K562 (cell line): ENCODE measurements around the gene CD40. TPM values are rescaled to one million over a fixed set of nuclear protein-coding genes. Genes with fewer than 3 reads are reported as not detected.

ENCODE experiments used
- ARID3B ChIP-seq: fragments of 250-450 bp; sonication (Bioruptor Pico); IDR thresholded peaks from 2 replicates; pipeline ENCODE4 v1.4.0; 2020; ENCODE audit warnings: borderline replicate concordance
- ATF7 ChIP-seq: fragments of 450-650 bp; IDR thresholded peaks from 2 replicates; pipeline ENCODE4 v1.7.1; 2014; ENCODE audit warnings: mild to moderate bottlenecking, moderate library complexity
- BRCA1 ChIP-seq, 2 experiments: fragments of 450-650 bp in 1 of 2; sonication (generic) in 1 of 2; formaldehyde crosslinking in 1 of 2; IDR thresholded peaks; 2 replicates each; pipeline versions ENCODE4 v1.5.0 to v1.6.1; 2017 to 2020; ENCODE audit warnings: mild to moderate bottlenecking in 1 of 2, missing genetic modification reagents in 1 of 2
- COPS2 ChIP-seq: fragments of 450-650 bp; conservative IDR thresholded peaks from 2 replicates; pipeline ENCODE4 v1.6.1; 2016; ENCODE audit warnings: mild to moderate bottlenecking, moderate library complexity
- ERF ChIP-seq: fragments of 450-650 bp; formaldehyde crosslinking; IDR thresholded peaks from 2 replicates; pipeline ENCODE4 v1.4.0; 2020; ENCODE audit warnings: mild to moderate bottlenecking, mixed read lengths
- FOXJ3 ChIP-seq: sonication (generic); formaldehyde crosslinking; IDR thresholded peaks from 2 replicates; pipeline ENCODE4 v1.4.0; 2020; ENCODE audit warnings: mild to moderate bottlenecking, missing genetic modification reagents
- FOXM1 ChIP-seq, 2 experiments: fragments of 450-650 bp in 1 of 2; sonication (generic) in 1 of 2; formaldehyde crosslinking in 1 of 2; IDR thresholded peaks; 2 replicates each; pipeline versions ENCODE4 v1.6.1 to v1.9.0; 2017 to 2022; ENCODE audit warnings: low read depth in 2 of 2, mild to moderate bottlenecking in 2 of 2, missing genetic modification reagents in 1 of 2, moderate library complexity in 1 of 2
- HMGXB4 ChIP-seq: sonication (generic); formaldehyde crosslinking; IDR thresholded peaks from 2 replicates; pipeline ENCODE4 v1.8.1; 2023; ENCODE audit warnings: mild to moderate bottlenecking, missing genetic modification reagents
- HNRNPK ChIP-seq: fragments of 200-400 bp; formaldehyde crosslinking; IDR thresholded peaks from one replicate; pipeline ENCODE4 v1.6.1; 2018; ENCODE audit warnings: mild to moderate bottlenecking, low read depth, low read length; ENCODE audit not compliant: poor library complexity, severe bottlenecking
- POLR2H ChIP-seq: IDR thresholded peaks from 2 replicates; pipeline ENCODE4 v1.6.1; 2016; ENCODE audit warnings: missing genetic modification characterization, low read depth, mild to moderate bottlenecking, control low read depth, missing compliant biosample characterization, moderate library complexity
- POLR3A ChIP-seq: IDR thresholded peaks from 2 replicates; pipeline ENCODE4 v1.6.1; 2011; ENCODE audit warnings: borderline replicate concordance, mild to moderate bottlenecking, moderate library complexity; ENCODE audit not compliant: insufficient read length, insufficient read depth; ENCODE audit errors: extremely low read depth
- REST ChIP-seq, 2 experiments: fragments of 450-650 bp; formaldehyde crosslinking in 1 of 2; IDR thresholded peaks; 2 replicates each; pipeline versions ENCODE4 v1.4.0 to v1.6.1; 2014 to 2020; ENCODE audit warnings: mild to moderate bottlenecking in 2 of 2, borderline replicate concordance in 1 of 2, low read depth in 1 of 2
- ZNF780A ChIP-seq: fragments of 250-450 bp; sonication (Bioruptor Pico); IDR thresholded peaks from 2 replicates; pipeline ENCODE4 v1.5.0; 2021; ENCODE audit warnings: mild to moderate bottlenecking
- polyA plus RNA-seq, 8 experiments: library from polyadenylated mRNA; depleted of rRNA in 4 of 8; stranded (reverse) in 5 of 8; unstranded in 3 of 8; fragments of >200 nt; fragmentation: Nextera tagmentation in 2 of 8; fragmentation: Illumina TruSeq in 1 of 8; extraction: Ambion mirVana in 2 of 8; extraction: Trizol in 1 of 8; gene quantifications; 2 replicates each; pipeline versions ENCODE4 v1.2.1 to v1.2.3, GENCODE V29; 2011 to 2014; ENCODE audit warnings: inconsistent platforms in 1 of 8, missing spikeins in 1 of 8
- total RNA-seq, 7 experiments: library from RNA; depleted of rRNA in 6 of 7; stranded (reverse); fragments of >200 nt in 6 of 7; fragmentation: Illumina TruSeq in 2 of 7; extraction: Trizol in 2 of 7; gene quantifications; 2 replicates each; pipeline versions ENCODE4 v1.2.1 to v1.2.3, GENCODE V29; 2011 to 2021; ENCODE audit warnings: low replicate concordance in 1 of 7

The CD40 gene
- total and polyA plus RNA-seq, 9 of the 15 experiments (the other 6 are each of a cell fraction or from before 2014, with no cell fraction given) = 0.76 to 3.7 (median 1.6) TPM

GRCh38 chr20:46089417-46090388 is 28.4 kb upstream of the CD40 start, which contains the start of gene NCOA5 (continued):
- TF ChIP-seq REST (IDR thresholded peaks at IDR 0.05; ENCODE audit: borderline replicate concordance) (peak; percentile 27; the same call in 1 of the 2 replicates), REST (CRISPR knock-in tag; IDR thresholded peaks at IDR 0.05; ENCODE audit: low read depth) (peak; percentile 82; the same call in 1 of the 2 replicates), FOXM1 (IDR thresholded peaks at IDR 0.05; ENCODE audit: low read depth) (no peak), FOXM1 (CRISPR knock-in tag; IDR thresholded peaks at IDR 0.05; ENCODE audit: low read depth) (peak; percentile 66; the same call in 1 of the 2 replicates), ERF (CRISPR knock-in tag) (peak; percentile 91; the same call in 1 of the 2 replicates), HNRNPK (peak; percentile 43), HMGXB4 (peak; percentile 99), BRCA1 (IDR thresholded peaks at IDR 0.05) (no peak), BRCA1 (CRISPR knock-in tag; IDR thresholded peaks at IDR 0.05) (0 out of 2 replicates have a peak, but pooled peaks have one; percentile 61), COPS2 (no peak), ARID3B (CRISPR knock-in tag) (no peak), POLR3A (no peak), FOXJ3 (CRISPR knock-in tag) (no peak), ATF7 (no peak; the same call in 1 of the 2 replicates), ZNF780A (CRISPR knock-in tag) (no peak), POLR2H (tag) (peak; percentile 92)
